ENCODE results near the gene GLOD5. TPM values are rescaled to one million over a fixed set of nuclear protein-coding genes. Genes with fewer than 3 reads are reported as not detected.

GLOD5 gene
- total RNA-seq, 1 experiment from 2014 or later = not detected

Other genes with a start within 250 kb of the GLOD5 start
- gene EBP, start 239.9 kb upstream of the GLOD5 start, total RNA-seq (2022) = 159 and 186 TPM in 2 replicates
- gene TBC1D25, start 222.0 kb upstream of the GLOD5 start, total RNA-seq (2022) = 18.2 and 19.4 TPM in 2 replicates
- 218 and 248 TPM in 2 replicates for gene RBM3, start 187.3 kb upstream of the GLOD5 start, total RNA-seq (2022)
- 68.4 and 81.2 TPM in 2 replicates for gene WDR13, start 164.3 kb upstream of the GLOD5 start, total RNA-seq (2022)
- 1.1 TPM in 1 of 2 replicates, not detected in the other for gene WAS, start 77.9 kb upstream of the GLOD5 start, total RNA-seq (2022)
- gene SUV39H1, start 65.0 kb upstream of the GLOD5 start, total RNA-seq (2022) = 20.8 and 23.3 TPM in 2 replicates
- not detected in 2 replicates for gene GATA1, start 24.8 kb downstream of the GLOD5 start, total RNA-seq (2022)
- gene HDAC6, start 40.3 kb downstream of the GLOD5 start, total RNA-seq (2022) = 68.1 and 78.7 TPM in 2 replicates
- gene ERAS, start 64.8 kb downstream of the GLOD5 start, total RNA-seq (2022) = 0.47 and 0.49 TPM in 2 replicates
- 53.3 and 70.5 TPM in 2 replicates for gene PCSK1N, start 73.9 kb downstream of the GLOD5 start, total RNA-seq (2022)
- gene TIMM17B, start 136.0 kb downstream of the GLOD5 start, total RNA-seq (2022) = 86.1 and 96.8 TPM in 2 replicates
- 110 and 113 TPM in 2 replicates for gene PQBP1, start 136.2 kb downstream of the GLOD5 start, total RNA-seq (2022)
- gene SLC35A2, start 149.9 kb downstream of the GLOD5 start, total RNA-seq (2022) = 68.1 and 81.0 TPM in 2 replicates
- gene PIM2, start 157.3 kb downstream of the GLOD5 start, total RNA-seq (2022) = 12.8 and 13.9 TPM in 2 replicates
- 67.8 and 73.0 TPM in 2 replicates for gene OTUD5, start 195.9 kb downstream of the GLOD5 start, total RNA-seq (2022)
- gene KCND1, start 210.1 kb downstream of the GLOD5 start, total RNA-seq (2022) = 8.4 and 9.7 TPM in 2 replicates
- gene GRIPAP1, start 240.5 kb downstream of the GLOD5 start, total RNA-seq (2022) = 92.8 and 97.8 TPM in 2 replicates

Data from Calu3 (cell line).